K562 (cell line): Measurements from ENCODE around the gene SCYL2. TPM values are rescaled to one million over a fixed set of nuclear protein-coding genes. Genes with fewer than 3 reads are reported as not detected.

ENCODE experiments used
- ATAC-seq: fragments of 200-7000 bp; cut with Tn5 transposase; 3 replicates; pipeline ENCODE4 v1.9.1; 2020; ENCODE audit warnings: moderate library complexity
- BruUV-seq: library from RNA; stranded (reverse); fragments of 400-500 nt; replicated peaks from 2 replicates; lab custom pipeline; 2021; lab: Mats Ljungman, UMichigan
- CTCF ChIA-PET: fragments of 300-600 bp; formaldehyde crosslinking; extraction: SDS; loops from one replicate; lab custom pipeline; 2021; ENCODE audit warnings: low intra/inter-chr PET ratio; lab: Yijun Ruan, JAX
- POLR2A ChIA-PET: fragments of 300-600, 350-650 bp; sonication (Branson Sonifier 250); formaldehyde crosslinking; extraction: SDS; loops from one replicate; lab custom pipeline; 2021; ENCODE audit warnings: antibody characterized with exemption, inconsistent platforms; lab: Yijun Ruan, JAX
- DNase-seq, 4 experiments: peaks; one replicate each; pipeline versions ENCODE4 v3.0.0 to v3.0.0-alpha.2; 2011 to 2018; ENCODE audit warnings: low spot score in 3 of 4, mixed read lengths in 3 of 4; ENCODE audit errors: extremely low read depth in 1 of 4
- FAIRE-seq: peaks from 2 replicates; lab custom pipeline; 2011; peaks lifted over from hg19 to GRCh38; lab: Jason Lieb, UNC
- H2AFZ ChIP-seq: 2 replicates; pipeline ENCODE4 v1.6.0; 2011; ENCODE audit warnings: low read depth, low read length, control low read depth, inconsistent platforms
- H3K27ac ChIP-seq: fragments of 200-600 bp; 3 replicates; pipeline ENCODE4 v1.8.0; 2011; ENCODE audit warnings: low read depth, mild to moderate bottlenecking, control low read depth, inconsistent platforms, low read length, moderate library complexity, mixed read lengths; ENCODE audit errors: extremely low read depth
- H3K27me3 ChIP-seq, 2 experiments: fragments of 300-600 bp in 1 of 2; 2 replicates in 1 of 2; 3 replicates in 1 of 2; pipeline versions ENCODE4 v1.6.0 to v1.8.0; 2011; ENCODE audit warnings: inconsistent platforms in 2 of 2, low read length in 2 of 2, mild to moderate bottlenecking in 1 of 2, mixed read lengths in 1 of 2, moderate library complexity in 1 of 2; ENCODE audit not compliant: control insufficient read depth in 2 of 2, insufficient read depth in 2 of 2
- H3K36me3 ChIP-seq: fragments of 300-600 bp; 3 replicates; pipeline ENCODE4 v1.8.0; 2011; ENCODE audit warnings: mild to moderate bottlenecking, low read length, inconsistent platforms; ENCODE audit not compliant: control insufficient read depth, insufficient read depth
- H3K4me1 ChIP-seq, 2 experiments: fragments of 200-600 bp in 1 of 2; replicated peaks in 1 of 2; 2 replicates in 1 of 2; 3 replicates in 1 of 2; pipeline versions ENCODE4 v1.5.1 to v1.8.0; 2011; ENCODE audit warnings: inconsistent platforms in 2 of 2, low read length in 2 of 2, mild to moderate bottlenecking in 1 of 2, mixed read lengths in 1 of 2, moderate library complexity in 1 of 2; ENCODE audit not compliant: control insufficient read depth in 2 of 2, insufficient read depth in 2 of 2
- H3K4me2 ChIP-seq: 2 replicates; pipeline ENCODE4 v1.6.1; 2011; ENCODE audit warnings: low read length, control low read depth, inconsistent platforms, mixed read lengths; ENCODE audit not compliant: insufficient read depth
- H3K4me3 ChIP-seq: fragments of 200-600 bp; sonication (generic), shearing (Covaris generic); 2 replicates; pipeline ENCODE4 v1.5.1; 2016; ENCODE audit warnings: control low read depth, inconsistent platforms
- H3K79me2 ChIP-seq: fragments of 200-600 bp; 3 replicates; pipeline ENCODE4 v1.8.0; 2011; ENCODE audit warnings: low read length, inconsistent platforms; ENCODE audit not compliant: control insufficient read depth, insufficient read depth
- H3K9ac ChIP-seq, 2 experiments: 2 replicates each; pipeline versions ENCODE4 v1.6.0 to v1.6.1; 2011; ENCODE audit warnings: low read depth in 2 of 2, low read length in 2 of 2, control low read depth in 1 of 2, inconsistent platforms in 1 of 2, mild to moderate bottlenecking in 1 of 2, mixed read lengths in 1 of 2; ENCODE audit not compliant: insufficient read depth in 1 of 2
- H3K9me1 ChIP-seq: one replicate; pipeline ENCODE4 v1.6.0; 2011; ENCODE audit warnings: inconsistent platforms, mild to moderate bottlenecking, low read length, moderate library complexity; ENCODE audit not compliant: control insufficient read depth, insufficient read depth
- H3K9me3 ChIP-seq: replicated peaks from 2 replicates; pipeline ENCODE4 v1.5.1; 2011; ENCODE audit warnings: low read depth, low read length, inconsistent platforms; ENCODE audit not compliant: control insufficient read depth, insufficient read depth
- H4K20me1 ChIP-seq: replicated peaks from 2 replicates; pipeline ENCODE4 v1.6.1; 2011; ENCODE audit warnings: low read length, inconsistent platforms, mixed read lengths; ENCODE audit not compliant: control insufficient read depth, insufficient read depth
- BHLHE40 ChIP-seq: IDR thresholded peaks from 2 replicates; pipeline ENCODE4 v1.6.1; 2011; ENCODE audit warnings: low read length, improper control_type of control experiment
- FOXJ2 ChIP-seq: fragments of 200-800 bp; sonication (Bioruptor generic); IDR thresholded peaks from 2 replicates; pipeline ENCODE4 v1.6.1; 2016; ENCODE audit warnings: missing genetic modification characterization, missing compliant biosample characterization
- MECOM ChIP-seq: fragments of 250-450 bp; sonication (Bioruptor Pico); IDR thresholded peaks from 2 replicates; pipeline ENCODE4 v1.8.0; 2022; ENCODE audit warnings: inconsistent platforms
- RBM14 ChIP-seq: fragments of 200-400 bp; formaldehyde crosslinking; IDR thresholded peaks from 2 replicates; pipeline ENCODE4 v1.6.1; 2018; ENCODE audit warnings: low read depth, mild to moderate bottlenecking, low read length, moderate library complexity, borderline replicate concordance; ENCODE audit not compliant: insufficient read depth
- WGBS: fragments of 100-300 bp; shearing (Covaris generic); methylation state at CpG from one replicate; pipeline ENCODE4 v1.1.6; 2016; ENCODE audit warnings: low coverage, mixed read lengths; ENCODE audit not compliant: insufficient coverage; ENCODE audit errors: missing lambda C conversion rate; 5-methylcytosine and 5-hydroxymethylcytosine counted together
- in situ Hi-C: fragments of 300-500 bp; cut with MboI; formaldehyde crosslinking; loops from 4 replicates; pipeline ENCODE4 v1.15.0; 2018; ENCODE audit warnings: inconsistent platforms, mixed read lengths
- intact Hi-C: fragments of 100-400 bp; cut with micrococcal nuclease; formaldehyde crosslinking; loops from 2 replicates; pipeline ENCODE4 v1.14.2; 2022
- polyA plus RNA-seq, 8 experiments: library from polyadenylated mRNA; depleted of rRNA in 4 of 8; stranded (reverse) in 5 of 8; unstranded in 3 of 8; fragments of >200 nt; fragmentation: Nextera tagmentation in 2 of 8; fragmentation: Illumina TruSeq in 1 of 8; extraction: Ambion mirVana in 2 of 8; extraction: Trizol in 1 of 8; gene quantifications; 2 replicates each; pipeline versions ENCODE4 v1.2.1 to v1.2.3, GENCODE V29; 2011 to 2014; ENCODE audit warnings: inconsistent platforms in 1 of 8, missing spikeins in 1 of 8
- total RNA-seq, 7 experiments: library from RNA; depleted of rRNA in 6 of 7; stranded (reverse); fragments of >200 nt in 6 of 7; fragmentation: Illumina TruSeq in 2 of 7; extraction: Trizol in 2 of 7; gene quantifications; 2 replicates each; pipeline versions ENCODE4 v1.2.1 to v1.2.3, GENCODE V29; 2011 to 2021; ENCODE audit warnings: low replicate concordance in 1 of 7
- TF ChIP-seq, protein P1 (sequence below), 3 experiments: fragments of 200-800 bp in 1 of 3; fragments of 250-450 bp in 1 of 3; fragments of 450-650 bp in 1 of 3; sonication (Bioruptor Pico) in 1 of 3; sonication (Bioruptor generic) in 1 of 3; formaldehyde crosslinking in 1 of 3; IDR thresholded peaks; 2 replicates each; pipeline versions ENCODE4 v1.6.1 to v1.8.0; 2016 to 2022; ENCODE audit warnings: mild to moderate bottlenecking in 2 of 3, missing genetic modification characterization in 2 of 3, missing compliant biosample characterization in 1 of 3, moderate library complexity in 1 of 3
- TF ChIP-seq, protein P2 (sequence below): fragments of 150-350 bp; IDR thresholded peaks from 2 replicates; pipeline ENCODE4 v1.6.1; 2014; ENCODE audit warnings: low read depth, mild to moderate bottlenecking, low read length, borderline replicate concordance

SCYL2 gene
- total and polyA plus RNA-seq, 9 of the 15 experiments (the other 6 are each of a cell fraction or from before 2014, with no cell fraction given) = 9.9 to 49.0 (median 32.9) TPM

DNA sequence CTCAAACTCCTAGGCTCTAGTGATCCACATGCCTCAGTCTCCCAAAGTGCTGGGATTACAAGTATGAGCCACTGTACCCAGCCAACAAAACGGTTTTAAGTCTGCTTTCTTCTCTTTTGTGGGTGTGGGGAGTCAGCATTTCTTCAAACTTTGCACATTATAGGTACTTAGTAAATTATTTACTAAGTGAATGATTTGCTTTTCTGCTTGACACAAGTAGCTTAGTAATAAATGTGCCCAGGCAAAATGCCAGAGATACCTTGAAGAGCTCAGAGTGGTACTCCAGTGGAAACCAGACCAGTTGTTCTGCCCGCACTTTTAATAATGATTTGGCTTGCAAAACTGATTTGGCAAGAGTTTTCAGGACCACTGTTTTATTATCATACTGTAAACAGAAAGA lies 15.1 kb upstream of the SCYL2 start (continued):
- TF ChIP-seq BHLHE40 (no peak), FOXJ2 (no peak), RBM14 (no peak), MECOM (CRISPR knock-in tag) (no peak)
- TF ChIP-seq, protein P1, sequence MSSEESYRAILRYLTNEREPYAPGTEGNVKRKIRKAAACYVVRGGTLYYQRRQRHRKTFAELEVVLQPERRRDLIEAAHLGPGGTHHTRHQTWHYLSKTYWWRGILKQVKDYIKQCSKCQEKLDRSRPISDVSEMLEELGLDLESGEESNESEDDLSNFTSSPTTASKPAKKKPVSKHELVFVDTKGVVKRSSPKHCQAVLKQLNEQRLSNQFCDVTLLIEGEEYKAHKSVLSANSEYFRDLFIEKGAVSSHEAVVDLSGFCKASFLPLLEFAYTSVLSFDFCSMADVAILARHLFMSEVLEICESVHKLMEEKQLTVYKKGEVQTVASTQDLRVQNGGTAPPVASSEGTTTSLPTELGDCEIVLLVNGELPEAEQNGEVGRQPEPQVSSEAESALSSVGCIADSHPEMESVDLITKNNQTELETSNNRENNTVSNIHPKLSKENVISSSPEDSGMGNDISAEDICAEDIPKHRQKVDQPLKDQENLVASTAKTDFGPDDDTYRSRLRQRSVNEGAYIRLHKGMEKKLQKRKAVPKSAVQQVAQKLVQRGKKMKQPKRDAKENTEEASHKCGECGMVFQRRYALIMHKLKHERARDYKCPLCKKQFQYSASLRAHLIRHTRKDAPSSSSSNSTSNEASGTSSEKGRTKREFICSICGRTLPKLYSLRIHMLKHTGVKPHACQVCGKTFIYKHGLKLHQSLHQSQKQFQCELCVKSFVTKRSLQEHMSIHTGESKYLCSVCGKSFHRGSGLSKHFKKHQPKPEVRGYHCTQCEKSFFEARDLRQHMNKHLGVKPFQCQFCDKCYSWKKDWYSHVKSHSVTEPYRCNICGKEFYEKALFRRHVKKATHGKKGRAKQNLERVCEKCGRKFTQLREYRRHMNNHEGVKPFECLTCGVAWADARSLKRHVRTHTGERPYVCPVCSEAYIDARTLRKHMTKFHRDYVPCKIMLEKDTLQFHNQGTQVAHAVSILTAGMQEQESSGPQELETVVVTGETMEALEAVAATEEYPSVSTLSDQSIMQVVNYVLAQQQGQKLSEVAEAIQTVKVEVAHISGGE (CRISPR knock-in tag; IDR thresholded peaks at IDR 0.05) = no peak

DNA sequence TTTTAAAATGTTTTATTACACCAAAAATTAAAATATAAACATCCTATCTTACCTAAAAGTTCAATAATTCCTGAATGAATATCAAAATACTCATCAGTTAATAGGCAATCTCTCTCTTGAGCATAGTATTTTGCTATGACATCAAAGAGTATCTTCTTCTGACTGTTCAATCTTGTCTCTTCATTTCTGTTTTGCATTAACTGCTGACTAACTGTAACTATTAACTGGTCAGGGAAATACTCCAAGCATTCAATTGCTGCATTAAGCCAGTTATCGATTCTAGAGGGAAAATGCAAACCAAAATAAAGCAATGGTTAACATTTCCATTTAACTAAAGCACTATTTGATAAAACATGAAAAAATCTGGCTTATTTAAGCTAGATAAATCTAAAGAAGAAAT lies 13.5 kb upstream of the SCYL2 start:
- H3K4me3 ChIP-seq = no peak overlapping the region
- H3K27ac ChIP-seq = no peak overlapping the region
- no peaks in the 10 kb centered on the region for H3K9me3 ChIP-seq
- TF ChIP-seq, protein P2, sequence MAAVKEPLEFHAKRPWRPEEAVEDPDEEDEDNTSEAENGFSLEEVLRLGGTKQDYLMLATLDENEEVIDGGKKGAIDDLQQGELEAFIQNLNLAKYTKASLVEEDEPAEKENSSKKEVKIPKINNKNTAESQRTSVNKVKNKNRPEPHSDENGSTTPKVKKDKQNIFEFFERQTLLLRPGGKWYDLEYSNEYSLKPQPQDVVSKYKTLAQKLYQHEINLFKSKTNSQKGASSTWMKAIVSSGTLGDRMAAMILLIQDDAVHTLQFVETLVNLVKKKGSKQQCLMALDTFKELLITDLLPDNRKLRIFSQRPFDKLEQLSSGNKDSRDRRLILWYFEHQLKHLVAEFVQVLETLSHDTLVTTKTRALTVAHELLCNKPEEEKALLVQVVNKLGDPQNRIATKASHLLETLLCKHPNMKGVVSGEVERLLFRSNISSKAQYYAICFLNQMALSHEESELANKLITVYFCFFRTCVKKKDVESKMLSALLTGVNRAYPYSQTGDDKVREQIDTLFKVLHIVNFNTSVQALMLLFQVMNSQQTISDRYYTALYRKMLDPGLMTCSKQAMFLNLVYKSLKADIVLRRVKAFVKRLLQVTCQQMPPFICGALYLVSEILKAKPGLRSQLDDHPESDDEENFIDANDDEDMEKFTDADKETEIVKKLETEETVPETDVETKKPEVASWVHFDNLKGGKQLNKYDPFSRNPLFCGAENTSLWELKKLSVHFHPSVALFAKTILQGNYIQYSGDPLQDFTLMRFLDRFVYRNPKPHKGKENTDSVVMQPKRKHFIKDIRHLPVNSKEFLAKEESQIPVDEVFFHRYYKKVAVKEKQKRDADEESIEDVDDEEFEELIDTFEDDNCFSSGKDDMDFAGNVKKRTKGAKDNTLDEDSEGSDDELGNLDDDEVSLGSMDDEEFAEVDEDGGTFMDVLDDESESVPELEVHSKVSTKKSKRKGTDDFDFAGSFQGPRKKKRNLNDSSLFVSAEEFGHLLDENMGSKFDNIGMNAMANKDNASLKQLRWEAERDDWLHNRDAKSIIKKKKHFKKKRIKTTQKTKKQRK = no peak
- 45% methylated on average over 1 of the region's 1 CpG for WGBS
- ATAC-seq (no peak), DNase-seq (no peak), FAIRE-seq (no peak)
- no peaks in the 10 kb centered on the region for H3K36me3 ChIP-seq
- H3K9ac ChIP-seq = no peak overlapping the region
- no peaks in the 10 kb centered on the region for H3K79me2 ChIP-seq
- no peaks in the 10 kb centered on the region for H4K20me1 ChIP-seq
- H3K4me2 ChIP-seq = no peak overlapping the region
- intact Hi-C loops = no loop called here
- CTCF ChIA-PET = no interaction called here
- POLR2A ChIA-PET = interaction anchor here (0.6 kb wide), 1 partner anchor 11 kb away, joined by 4 read pairs; no protein-coding TSS in a partner anchor
- no peaks in the 10 kb centered on the region for H3K27me3 ChIP-seq
- H2AFZ ChIP-seq = no peak overlapping the region
- H3K4me1 ChIP-seq = no peaks in the 10 kb centered on the region
- in situ Hi-C loops = no loop called here
- H3K9me1 ChIP-seq = no peaks in the 10 kb centered on the region
- no TSS peak for BruUV-seq
